Endothelial cell of umbilical vein (primary cell): ENCODE data around the gene EDN2. TPM values are rescaled to one million over a fixed set of nuclear protein-coding genes. Genes with fewer than 3 reads are reported as not detected.

Experiments
- BruUV-seq: library from RNA; stranded (reverse); fragments of 400-500 nt; replicated peaks from 2 replicates; lab custom pipeline; 2021; lab: Mats Ljungman, UMichigan
- CTCF ChIA-PET: fragments of 300-600, 350-600 bp; sonication (Branson Sonifier 250); formaldehyde crosslinking; loops from one replicate; lab custom pipeline; 2021; ENCODE audit warnings: antibody characterized with exemption, inconsistent platforms; lab: Charles Lee
- POLR2A ChIA-PET: fragments of 300-600, 350-600 bp; sonication (Branson Sonifier 250); formaldehyde crosslinking; loops from one replicate; lab custom pipeline; 2021; ENCODE audit warnings: antibody characterized with exemption, inconsistent platforms; lab: Charles Lee
- DNase-seq: peaks from one replicate; pipeline ENCODE4 v3.0.0-alpha.2; 2011; ENCODE audit warnings: low read depth, low spot score
- FAIRE-seq: peaks from 2 replicates; lab custom pipeline; 2011; peaks lifted over from hg19 to GRCh38; lab: Jason Lieb, UNC
- H2AFZ ChIP-seq: 2 replicates; pipeline ENCODE4 v1.6.0; 2012; ENCODE audit warnings: low read depth, low read length, control low read depth, inconsistent platforms
- H3K27ac ChIP-seq: 2 replicates; pipeline ENCODE4 v1.5.1; 2011; ENCODE audit warnings: low read depth, mild to moderate bottlenecking, control low read depth, low read length, moderate library complexity; ENCODE audit not compliant: insufficient read depth
- H3K27me3 ChIP-seq, 2 experiments: 2 replicates each; pipeline versions ENCODE4 v1.6.0 to v1.6.1; 2011; ENCODE audit warnings: low read length in 2 of 2, mixed read lengths in 1 of 2; ENCODE audit not compliant: control insufficient read depth in 2 of 2, insufficient read depth in 2 of 2
- H3K36me3 ChIP-seq, 2 experiments: 2 replicates in 1 of 2; 3 replicates in 1 of 2; pipeline ENCODE4 v1.5.1; 2011; ENCODE audit warnings: low read length in 2 of 2, mild to moderate bottlenecking in 1 of 2, moderate library complexity in 1 of 2; ENCODE audit not compliant: control insufficient read depth in 2 of 2, insufficient read depth in 2 of 2; ENCODE audit errors: extremely low read depth in 1 of 2
- H3K4me1 ChIP-seq: 3 replicates; pipeline ENCODE4 v1.5.1; 2011; ENCODE audit warnings: mild to moderate bottlenecking, low read length; ENCODE audit not compliant: control insufficient read depth, insufficient read depth; ENCODE audit errors: extremely low read depth
- H3K4me2 ChIP-seq: 2 replicates; pipeline ENCODE4 v1.6.1; 2011; ENCODE audit warnings: low read length, control low read depth, mixed read lengths; ENCODE audit not compliant: insufficient read depth
- H3K4me3 ChIP-seq, 3 experiments: fragments of 200-600 bp in 1 of 3; sonication (generic), shearing (Covaris generic) in 1 of 3; replicated peaks in 1 of 3; 2 replicates each; pipeline ENCODE4 v1.5.1; 2011 to 2016; ENCODE audit warnings: control low read depth in 3 of 3, low read length in 3 of 3, mild to moderate bottlenecking in 2 of 3, inconsistent platforms in 1 of 3, low read depth in 1 of 3, moderate library complexity in 1 of 3; ENCODE audit not compliant: insufficient read depth in 1 of 3
- H3K79me2 ChIP-seq: 2 replicates; pipeline ENCODE4 v1.6.0; 2012; ENCODE audit warnings: low read length, inconsistent platforms; ENCODE audit not compliant: control insufficient read depth, insufficient read depth
- H3K9ac ChIP-seq: replicated peaks from 2 replicates; pipeline ENCODE3; 2011; ENCODE audit warnings: low read length, control low read depth; ENCODE audit not compliant: insufficient read depth; ENCODE audit errors: extremely low read depth
- H3K9me1 ChIP-seq: replicated peaks from 3 replicates; pipeline ENCODE4 v1.6.0; 2011; ENCODE audit warnings: mild to moderate bottlenecking, low read length; ENCODE audit not compliant: control insufficient read depth, insufficient read depth; ENCODE audit errors: extremely low read depth
- H3K9me3 ChIP-seq: replicated peaks from 2 replicates; pipeline ENCODE4 v1.5.1; 2012; ENCODE audit warnings: low read length, inconsistent platforms; ENCODE audit not compliant: control insufficient read depth, insufficient read depth
- H4K20me1 ChIP-seq: replicated peaks from 2 replicates; pipeline ENCODE3; 2011; ENCODE audit warnings: mild to moderate bottlenecking, low read length; ENCODE audit not compliant: control insufficient read depth, insufficient read depth; ENCODE audit errors: extremely low read depth
- CTCF ChIP-seq, 2 donors: IDR thresholded peaks; 1 replicate in 1 of 2; 2 replicates in 1 of 2; pipeline ENCODE4 v1.5.1; 2011; ENCODE audit warnings: low read length in 2 of 2, mild to moderate bottlenecking in 2 of 2, moderate library complexity in 2 of 2, control low read depth in 1 of 2, inconsistent platforms in 1 of 2, low read depth in 1 of 2; ENCODE audit not compliant: insufficient read depth in 1 of 2; ENCODE audit errors: extremely low read depth in 1 of 2
- EZH2 ChIP-seq: IDR thresholded peaks from 2 replicates; pipeline ENCODE4 v1.6.1; 2012; ENCODE audit warnings: borderline replicate concordance, low read depth, mild to moderate bottlenecking, moderate library complexity, low read length, inconsistent platforms; ENCODE audit not compliant: severe bottlenecking
- FOS ChIP-seq: IDR thresholded peaks from 2 replicates; pipeline ENCODE4 v1.6.1; 2011; ENCODE audit warnings: mild to moderate bottlenecking, low read length, moderate library complexity, borderline replicate concordance; ENCODE audit not compliant: insufficient read depth
- GATA2 ChIP-seq: IDR thresholded peaks from 2 replicates; pipeline ENCODE4 v1.7.0; 2011; ENCODE audit warnings: low read depth, mild to moderate bottlenecking, moderate library complexity, mixed read lengths, low read length; ENCODE audit not compliant: insufficient read length, insufficient read depth
- JUN ChIP-seq: IDR thresholded peaks from 2 replicates; pipeline ENCODE4 v1.6.1; 2011; ENCODE audit warnings: borderline replicate concordance, low read depth; ENCODE audit not compliant: insufficient read length, insufficient read depth
- MAX ChIP-seq: IDR thresholded peaks from 2 replicates; pipeline ENCODE4 v1.6.1; 2011; ENCODE audit not compliant: insufficient read depth, insufficient read length
- MYC ChIP-seq: IDR thresholded peaks from one replicate; pipeline ENCODE4 v1.6.1; 2011; ENCODE audit warnings: mild to moderate bottlenecking, low read depth, low read length
- POLR2A ChIP-seq: IDR thresholded peaks from 2 replicates; pipeline ENCODE4 v1.6.1; 2012; ENCODE audit warnings: low read depth, mild to moderate bottlenecking, control low read depth, low read length
- POLR2AphosphoS5 ChIP-seq: IDR thresholded peaks from 2 replicates; pipeline ENCODE4 v1.6.1; 2012; ENCODE audit warnings: low read depth, mild to moderate bottlenecking, control low read depth, low read length, moderate library complexity; ENCODE audit not compliant: insufficient read depth
- dilution Hi-C: fragments of 300-500 bp; cut with MboI; formaldehyde crosslinking; loops from one replicate; pipeline ENCODE4 v1.15.0; 2019; ENCODE audit warnings: low sequenced_read_pairs; ENCODE audit not compliant: extremely low pct_ligation_motif_present
- intact Hi-C: fragments of 100-400 bp; cut with micrococcal nuclease; formaldehyde crosslinking; loops from one replicate; pipeline ENCODE4 v1.10.0; 2022
- polyA plus RNA-seq, 4 experiments: library from polyadenylated mRNA; depleted of rRNA in 3 of 4; stranded (reverse) in 3 of 4; unstranded in 1 of 4; fragments of >200 nt; gene quantifications; 2 replicates each; pipeline versions ENCODE4 v1.2.1 to v1.2.3, GENCODE V29; 2011 to 2012; ENCODE audit warnings: missing spikeins in 1 of 4
- total RNA-seq: library from RNA; stranded (reverse); gene quantifications from 2 replicates; pipeline ENCODE4 v1.2.3, GENCODE V29; 2021

EDN2 gene
- total and polyA plus RNA-seq, 2 donors (not counting 3 experiments of a cell fraction or from before 2014, with no cell fraction given), result not detected

- ChIA-PET CTCF (interaction anchor here (4.2 kb wide), 1 partner anchor 19 kb away, joined by 16 read pairs; no protein-coding TSS in a partner anchor), POLR2A (no interaction called here)
- dilution Hi-C loops (no loop called here), intact Hi-C loops (no loop called here)
- H3K9me3 ChIP-seq, result no peaks in the 10 kb centered on the region
- no peaks in the 10 kb centered on the region for H3K9me1 ChIP-seq
- no peak overlapping the region for H3K9ac ChIP-seq
- no peaks in the 10 kb centered on the region for H4K20me1 ChIP-seq
- no peak overlapping the region for H3K27ac ChIP-seq
- no peak overlapping the region for H3K4me2 ChIP-seq
- no peaks in the 10 kb centered on the region for H3K79me2 ChIP-seq
- no peak overlapping the region for H3K4me3 ChIP-seq
- H3K27me3 ChIP-seq, result no peaks in the 10 kb centered on the region
- H3K4me1 ChIP-seq, result no peaks in the 10 kb centered on the region
- DNase-seq (no peak), FAIRE-seq (no peak)
- TF ChIP-seq GATA2, result no peak
- BruUV-seq, result no TSS peak
- H2AFZ ChIP-seq, result no peak overlapping the region
- no peaks in the 10 kb centered on the region for H3K36me3 ChIP-seq
These were observed 10.6 kb downstream of the EDN2 start for GRCh38 chr1:41473738-41474362.

GRCh38 chr1:41471658-41472057 is 12.8 kb downstream of the EDN2 start:
- ChIA-PET POLR2A (no interaction called here), CTCF (no interaction called here)
- FAIRE-seq (no peak), DNase-seq (no peak)
- no peak for TF ChIP-seq GATA2
- TF ChIP-seq FOS, result no peak
- TF ChIP-seq CTCF (IDR thresholded peaks at IDR 0.05; ENCODE audit: extremely low read depth in 1 of 2, insufficient read depth in 1 of 2, low read depth in 1 of 2, low read length in 2 of 2), result no peak
- TF ChIP-seq POLR2AphosphoS5, result no peak
- no peak for TF ChIP-seq MAX
- TF ChIP-seq JUN, result no peak
- no peak for TF ChIP-seq EZH2
- no peak for TF ChIP-seq POLR2A
- TF ChIP-seq MYC, result no peak
- no peak overlapping the region for H3K9ac ChIP-seq
- BruUV-seq, result no TSS peak
- H2AFZ ChIP-seq, result no peak overlapping the region
- dilution Hi-C loops (no loop called here), intact Hi-C loops (no loop called here)
- no peak overlapping the region for H3K4me2 ChIP-seq
- no peaks in the 10 kb centered on the region for H3K4me1 ChIP-seq
- no peaks in the 10 kb centered on the region for H3K36me3 ChIP-seq
- no peaks in the 10 kb centered on the region for H4K20me1 ChIP-seq
- H3K9me1 ChIP-seq, result no peaks in the 10 kb centered on the region
- H3K27ac ChIP-seq, result no peak overlapping the region
- no peaks in the 10 kb centered on the region for H3K79me2 ChIP-seq
- no peaks in the 10 kb centered on the region for H3K27me3 ChIP-seq
- no peaks in the 10 kb centered on the region for H3K9me3 ChIP-seq
- no peak overlapping the region for H3K4me3 ChIP-seq
